NCI-H1436 (cell line): ENCODE measurements around the gene SERPINA3.

Experiments used
- DNase-seq: peaks from one replicate; lab custom pipeline; 2025; lab: John Stamatoyannopoulos, UW

SERPINA3 gene

GRCh38 chr14:94613720-94614644, 1.8 kb downstream of the SERPINA3 start:
- no peak for DNase-seq

GRCh38 chr14:94614802-94615201, 2.6 kb downstream of the SERPINA3 start:
- DNase-seq, result no peak

GRCh38 chr14:94615254-94615653, 3.1 kb downstream of the SERPINA3 start:
- DNase-seq, result no peak

- no peak for DNase-seq
Observed at GRCh38 chr14:94615823-94616570, 3.8 kb downstream of the SERPINA3 start.

- DNase-seq, result no peak
Observed at GRCh38 chr14:94617366-94617941, 5.3 kb downstream of the SERPINA3 start.

- DNase-seq, result no peak
Observed at GRCh38 chr14:94617988-94618822, 6.0 kb downstream of the SERPINA3 start.

- DNase-seq, result no peak
Observed at GRCh38 chr14:94619297-94619696, 7.1 kb downstream of the SERPINA3 start.

GRCh38 chr14:94620597-94620996, 8.4 kb downstream of the SERPINA3 start:
- no peak for DNase-seq

- no peak for DNase-seq
Observed at GRCh38 chr14:94621358-94622134, 9.4 kb downstream of the SERPINA3 start.

GRCh38 chr14:94622653-94623421, 10.6 kb downstream of the SERPINA3 start:
- DNase-seq, result no peak

- no peak for DNase-seq
Observed at GRCh38 chr14:94623422-94623809, 11.2 kb downstream of the SERPINA3 start.

GRCh38 chr14:94623856-94624499, 11.8 kb downstream of the SERPINA3 start:
- DNase-seq, result no peak

GRCh38 chr14:94624537-94625352, 12.6 kb downstream of the SERPINA3 start:
- no peak for DNase-seq

GRCh38 chr14:94625353-94625635, 13.1 kb downstream of the SERPINA3 start:
- no peak for DNase-seq

- DNase-seq, result no peak
Observed at GRCh38 chr14:94628578-94628977, 16.4 kb downstream of the SERPINA3 start.

- no peak for DNase-seq
Observed at GRCh38 chr14:94630396-94630795, 18.2 kb downstream of the SERPINA3 start.

GRCh38 chr14:94631050-94631449, 18.9 kb downstream of the SERPINA3 start:
- DNase-seq, result no peak

GRCh38 chr14:94631536-94632304, 19.5 kb downstream of the SERPINA3 start:
- no peak for DNase-seq

GRCh38 chr14:94632305-94632590, 20.1 kb downstream of the SERPINA3 start:
- DNase-seq, result no peak
